ENCODE measurements around the gene RTP1. TPM values are rescaled to one million over a fixed set of nuclear protein-coding genes. Genes with fewer than 3 reads are reported as not detected.

Gene RTP1
- total RNA-seq, 1 experiment from 2014 or later = not detected

DNA sequence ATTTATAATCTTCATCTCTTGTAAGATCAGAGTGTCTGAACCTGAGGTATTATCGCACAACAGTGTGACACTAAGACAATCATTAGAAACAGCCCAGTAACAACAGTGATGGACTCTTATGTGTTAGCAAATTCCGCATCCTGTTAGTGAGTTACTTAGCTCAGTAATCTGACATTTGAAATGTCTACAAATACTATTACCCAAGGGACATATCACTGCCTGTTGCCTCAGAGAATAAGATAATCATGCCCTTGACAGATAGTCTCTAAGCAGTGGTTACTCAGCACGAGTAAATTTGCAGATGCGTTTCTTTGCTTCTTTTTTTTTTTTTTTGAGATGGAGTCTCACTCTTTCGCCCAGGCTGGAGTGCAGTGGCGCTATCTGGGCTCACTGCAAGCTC is 13.4 kb upstream of the RTP1 start:
- TF ChIP-seq, protein P1, sequence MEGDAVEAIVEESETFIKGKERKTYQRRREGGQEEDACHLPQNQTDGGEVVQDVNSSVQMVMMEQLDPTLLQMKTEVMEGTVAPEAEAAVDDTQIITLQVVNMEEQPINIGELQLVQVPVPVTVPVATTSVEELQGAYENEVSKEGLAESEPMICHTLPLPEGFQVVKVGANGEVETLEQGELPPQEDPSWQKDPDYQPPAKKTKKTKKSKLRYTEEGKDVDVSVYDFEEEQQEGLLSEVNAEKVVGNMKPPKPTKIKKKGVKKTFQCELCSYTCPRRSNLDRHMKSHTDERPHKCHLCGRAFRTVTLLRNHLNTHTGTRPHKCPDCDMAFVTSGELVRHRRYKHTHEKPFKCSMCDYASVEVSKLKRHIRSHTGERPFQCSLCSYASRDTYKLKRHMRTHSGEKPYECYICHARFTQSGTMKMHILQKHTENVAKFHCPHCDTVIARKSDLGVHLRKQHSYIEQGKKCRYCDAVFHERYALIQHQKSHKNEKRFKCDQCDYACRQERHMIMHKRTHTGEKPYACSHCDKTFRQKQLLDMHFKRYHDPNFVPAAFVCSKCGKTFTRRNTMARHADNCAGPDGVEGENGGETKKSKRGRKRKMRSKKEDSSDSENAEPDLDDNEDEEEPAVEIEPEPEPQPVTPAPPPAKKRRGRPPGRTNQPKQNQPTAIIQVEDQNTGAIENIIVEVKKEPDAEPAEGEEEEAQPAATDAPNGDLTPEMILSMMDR (conservative IDR thresholded peaks at IDR 0.05; ENCODE audit: low read depth, low read length) = no peak
- TF ChIP-seq EZH2 (IDR thresholded peaks at IDR 0.05; ENCODE audit: borderline replicate concordance, low read depth, low read length, poor library complexity, severe bottlenecking) = no peak
- H3K36me3 ChIP-seq (ENCODE audit: insufficient read depth, low read length, poor library complexity, severe bottlenecking) = no peaks in the 10 kb centered on the region
- ChIA-PET CTCF (no interaction called here), POLR2A (ENCODE audit: low non-redundant PET) (no interaction called here)
- peaks cover 18% of the 10 kb centered on the region for H3K4me1 ChIP-seq (ENCODE audit: insufficient read depth, low read length, poor library complexity, severe bottlenecking)
- no TSS peak for BruUV-seq (replicated peaks)
- DNase-seq (ENCODE audit: low spot score) = peak; percentile 46
- H3K27me3 ChIP-seq (replicated peaks; ENCODE audit: insufficient read depth, low read depth, low read length, poor library complexity) = no peaks in the 10 kb centered on the region
- peak overlapping the region; percentile 46 for H3K27ac ChIP-seq (ENCODE audit: low read depth, low read length, poor library complexity, severe bottlenecking)
- intact Hi-C loops (cut with micrococcal nuclease; ENCODE audit: unreplicated experiment) = no loop called here
- no peaks in the 10 kb centered on the region for H3K9me3 ChIP-seq (ENCODE audit: low read depth, low read length, poor library complexity, severe bottlenecking)
- H3K4me3 ChIP-seq (ENCODE audit: low read depth, low read length, poor library complexity, severe bottlenecking) = no peak overlapping the region

DNA sequence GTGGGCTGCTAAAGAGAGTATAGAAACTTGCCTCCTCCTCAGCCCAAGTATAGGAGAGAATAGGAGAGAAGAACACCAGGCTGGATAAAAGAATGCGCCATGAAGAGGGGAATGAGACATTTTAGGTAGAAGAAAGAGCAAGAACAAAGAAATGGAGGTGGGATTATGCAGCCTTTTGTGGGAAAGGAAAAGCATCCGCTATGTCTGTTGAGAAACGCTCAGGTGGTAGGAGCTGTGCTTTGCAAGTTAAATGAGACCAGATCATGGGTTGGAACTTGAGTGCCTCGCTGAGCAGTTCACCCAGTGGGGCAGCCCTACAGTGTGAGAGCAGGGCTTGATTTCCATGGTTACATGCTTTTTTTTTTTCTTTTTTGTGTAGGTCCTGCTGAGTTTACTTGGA is 11.5 kb upstream of the RTP1 start:
- H3K9me3 ChIP-seq (ENCODE audit: low read depth, low read length, poor library complexity, severe bottlenecking) = no peaks in the 10 kb centered on the region
- no TSS peak for BruUV-seq (replicated peaks)
- CTCF ChIA-PET = no interaction called here
- no peaks in the 10 kb centered on the region for H3K36me3 ChIP-seq (ENCODE audit: insufficient read depth, low read length, poor library complexity, severe bottlenecking)
- H3K27me3 ChIP-seq (replicated peaks; ENCODE audit: insufficient read depth, low read depth, low read length, poor library complexity) = no peaks in the 10 kb centered on the region
- no peak overlapping the region for H3K4me3 ChIP-seq (ENCODE audit: low read depth, low read length, poor library complexity, severe bottlenecking)
- H3K27ac ChIP-seq (ENCODE audit: low read depth, low read length, poor library complexity, severe bottlenecking) = no peak overlapping the region
- no peak for DNase-seq (ENCODE audit: low spot score)
- TF ChIP-seq EZH2 (IDR thresholded peaks at IDR 0.05; ENCODE audit: borderline replicate concordance, low read depth, low read length, poor library complexity, severe bottlenecking) = no peak
- POLR2A ChIA-PET (ENCODE audit: low non-redundant PET) = no interaction called here
- intact Hi-C loops (cut with micrococcal nuclease; ENCODE audit: unreplicated experiment) = no loop called here
- H3K4me1 ChIP-seq (ENCODE audit: insufficient read depth, low read length, poor library complexity, severe bottlenecking) = peaks cover 18% of the 10 kb centered on the region

DNA sequence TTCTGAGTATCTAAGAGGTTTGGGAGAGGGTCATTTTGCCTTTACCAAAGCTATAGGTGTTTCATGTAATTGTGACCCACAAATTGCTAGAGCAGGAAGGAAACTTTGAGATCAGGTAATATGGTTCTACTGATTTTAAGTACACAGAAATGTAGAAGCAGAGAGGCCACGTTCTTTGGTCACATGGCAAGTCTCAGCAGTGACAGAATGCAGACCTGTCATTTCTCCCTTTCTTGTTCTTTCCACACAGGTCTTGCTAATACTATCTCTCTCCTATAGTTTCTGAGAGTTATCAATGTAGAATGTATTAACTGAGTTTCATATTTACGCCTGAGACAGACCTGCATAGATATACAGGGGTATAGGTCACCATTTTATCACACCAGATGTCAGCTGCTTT is 10.9 kb upstream of the RTP1 start:
- intact Hi-C loops (cut with micrococcal nuclease; ENCODE audit: unreplicated experiment) = no loop called here
- no peak for TF ChIP-seq EZH2 (IDR thresholded peaks at IDR 0.05; ENCODE audit: borderline replicate concordance, low read depth, low read length, poor library complexity, severe bottlenecking)
- TF ChIP-seq, protein P1 (conservative IDR thresholded peaks at IDR 0.05; ENCODE audit: low read depth, low read length) = no peak
- Histone ChIP-seq H3K9me3 (ENCODE audit: low read depth, low read length, poor library complexity, severe bottlenecking) (no peaks in the 10 kb centered on the region), H3K4me1 (ENCODE audit: insufficient read depth, low read length, poor library complexity, severe bottlenecking) (peaks cover 18% of the 10 kb centered on the region), H3K36me3 (ENCODE audit: insufficient read depth, low read length, poor library complexity, severe bottlenecking) (no peaks in the 10 kb centered on the region), H3K27me3 (replicated peaks; ENCODE audit: insufficient read depth, low read depth, low read length, poor library complexity) (no peaks in the 10 kb centered on the region), H3K27ac (ENCODE audit: low read depth, low read length, poor library complexity, severe bottlenecking) (no peak overlapping the region), H3K4me3 (ENCODE audit: low read depth, low read length, poor library complexity, severe bottlenecking) (no peak overlapping the region)
- no TSS peak for BruUV-seq (replicated peaks)
- ChIA-PET POLR2A (ENCODE audit: low non-redundant PET) (no interaction called here), CTCF (no interaction called here)
- DNase-seq (ENCODE audit: low spot score) = no peak

DNA sequence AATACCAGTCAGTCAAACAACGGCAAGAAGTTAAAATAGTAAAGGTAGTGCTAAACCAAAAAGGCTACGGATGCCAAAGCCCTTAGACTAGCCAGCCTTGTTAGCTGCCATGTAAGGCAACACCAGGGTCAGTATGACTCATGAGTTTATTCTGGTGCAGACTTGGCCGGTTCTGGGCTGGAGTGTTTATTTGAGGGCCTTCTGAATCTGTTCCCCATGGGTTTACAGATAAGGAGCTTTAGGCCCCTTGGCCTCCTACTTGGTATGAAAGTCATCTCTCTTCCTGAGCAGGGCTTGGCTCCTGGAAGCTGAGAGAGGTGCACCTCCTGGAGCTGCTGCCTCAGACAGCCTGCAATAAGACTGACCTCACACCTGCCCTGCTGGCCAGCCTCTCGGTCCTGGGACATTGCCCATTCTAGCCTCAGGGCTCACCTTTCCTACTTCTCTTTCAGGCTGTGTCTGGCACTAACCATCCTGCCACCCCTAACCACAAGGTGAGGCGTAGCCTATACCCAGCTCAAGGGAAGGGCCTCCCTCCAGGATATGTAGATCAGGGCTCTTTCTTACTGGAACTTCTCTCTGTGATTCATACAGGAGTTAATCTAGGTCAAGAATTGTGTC is 10.4 kb upstream of the RTP1 start:
- no TSS peak for BruUV-seq (replicated peaks)
- Histone ChIP-seq H3K4me3 (ENCODE audit: low read depth, low read length, poor library complexity, severe bottlenecking) (no peak overlapping the region), H3K9me3 (ENCODE audit: low read depth, low read length, poor library complexity, severe bottlenecking) (no peaks in the 10 kb centered on the region), H3K4me1 (ENCODE audit: insufficient read depth, low read length, poor library complexity, severe bottlenecking) (peaks cover 18% of the 10 kb centered on the region), H3K27me3 (replicated peaks; ENCODE audit: insufficient read depth, low read depth, low read length, poor library complexity) (no peaks in the 10 kb centered on the region), H3K27ac (ENCODE audit: low read depth, low read length, poor library complexity, severe bottlenecking) (no peak overlapping the region), H3K36me3 (ENCODE audit: insufficient read depth, low read length, poor library complexity, severe bottlenecking) (no peaks in the 10 kb centered on the region)
- intact Hi-C loops (cut with micrococcal nuclease; ENCODE audit: unreplicated experiment) = no loop called here
- POLR2A ChIA-PET (ENCODE audit: low non-redundant PET) = no interaction called here
- no peak for TF ChIP-seq EZH2 (IDR thresholded peaks at IDR 0.05; ENCODE audit: borderline replicate concordance, low read depth, low read length, poor library complexity, severe bottlenecking)
- TF ChIP-seq, protein P1 (conservative IDR thresholded peaks at IDR 0.05; ENCODE audit: low read depth, low read length) = no peak
- CTCF ChIA-PET = no interaction called here
- no peak for DNase-seq (ENCODE audit: low spot score)

All from A673 (cell line).